ENCODE measurements around the gene ABCD4.

ABCD4 gene

DNA sequence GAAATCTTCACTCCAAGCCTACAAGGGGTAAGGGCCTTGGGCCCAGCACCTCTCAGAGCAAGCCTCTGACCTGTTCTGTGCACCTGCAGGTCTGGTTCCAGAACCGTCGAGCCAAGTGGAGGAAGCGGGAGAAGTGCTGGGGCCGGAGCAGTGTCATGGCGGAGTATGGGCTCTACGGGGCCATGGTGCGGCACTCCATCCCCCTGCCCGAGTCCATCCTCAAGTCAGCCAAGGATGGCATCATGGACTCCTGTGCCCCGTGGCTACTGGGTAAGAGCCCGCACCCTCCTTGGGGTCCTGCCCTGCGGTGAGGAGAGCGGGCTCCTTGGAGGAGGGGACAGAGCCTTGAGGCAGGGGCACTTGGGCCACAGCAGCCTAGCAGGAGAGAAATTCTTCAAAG lies 43.2 kb downstream of the ABCD4 start:
- no peak for DNase-seq (ENCODE audit: low read depth in 2 of 2)

DNA sequence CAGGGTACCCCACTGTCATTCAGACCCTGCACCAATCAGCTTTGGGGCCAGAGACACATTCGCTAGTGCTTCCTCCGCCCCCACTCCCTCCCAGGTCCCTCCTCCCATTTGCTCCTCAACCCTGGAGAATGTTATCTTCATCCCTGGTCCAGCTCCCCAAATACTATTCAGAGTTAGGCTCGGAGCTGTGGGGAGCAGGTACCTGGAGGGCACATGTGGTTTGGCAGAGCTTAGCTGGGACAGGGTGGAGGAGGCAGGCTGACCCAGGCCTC lies 44.0 kb downstream of the ABCD4 start:
- DNase-seq (ENCODE audit: low read depth in 2 of 2): no peak

DNA sequence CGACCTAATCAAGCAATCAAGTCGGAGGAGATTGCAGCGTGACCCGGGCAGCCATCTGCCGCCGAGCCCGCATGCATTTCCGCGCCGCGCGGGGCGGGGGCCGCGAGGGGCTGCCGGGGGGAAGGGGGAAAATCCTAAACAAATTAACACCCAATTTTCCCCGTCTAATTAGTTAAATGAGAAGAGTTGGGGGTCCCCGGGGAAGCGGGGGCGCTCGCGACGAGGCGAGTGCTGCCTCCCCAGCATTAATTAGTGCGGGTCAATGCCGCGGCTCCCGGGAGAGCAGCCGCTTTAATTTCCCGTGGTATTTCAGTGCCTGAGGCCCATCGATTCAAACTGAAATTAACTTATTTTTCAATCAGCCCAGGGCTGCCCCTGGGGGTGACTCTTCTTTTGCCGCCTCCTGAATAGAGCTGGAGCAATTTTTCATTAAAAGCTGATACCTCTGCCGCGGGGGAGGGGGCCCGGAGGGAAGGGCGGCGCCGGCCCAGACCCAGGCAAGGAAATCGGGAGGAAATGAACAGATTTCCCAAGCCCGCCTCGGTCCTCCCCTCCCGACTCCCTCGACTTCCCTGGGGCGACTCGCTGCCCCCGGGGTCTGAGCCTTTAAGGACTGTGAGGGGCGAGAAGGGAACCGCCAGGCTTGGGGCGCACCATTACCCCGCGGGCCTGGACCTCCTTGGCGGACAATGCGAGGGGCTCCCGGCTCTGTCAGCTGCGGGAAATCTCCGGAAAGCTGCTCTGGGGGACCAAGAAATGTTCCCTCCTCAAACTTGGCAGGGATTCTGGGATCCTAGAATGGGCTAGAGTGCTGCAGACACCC lies 44.6 kb downstream of the ABCD4 start:
- no peak for DNase-seq (ENCODE audit: low read depth in 2 of 2)

DNA sequence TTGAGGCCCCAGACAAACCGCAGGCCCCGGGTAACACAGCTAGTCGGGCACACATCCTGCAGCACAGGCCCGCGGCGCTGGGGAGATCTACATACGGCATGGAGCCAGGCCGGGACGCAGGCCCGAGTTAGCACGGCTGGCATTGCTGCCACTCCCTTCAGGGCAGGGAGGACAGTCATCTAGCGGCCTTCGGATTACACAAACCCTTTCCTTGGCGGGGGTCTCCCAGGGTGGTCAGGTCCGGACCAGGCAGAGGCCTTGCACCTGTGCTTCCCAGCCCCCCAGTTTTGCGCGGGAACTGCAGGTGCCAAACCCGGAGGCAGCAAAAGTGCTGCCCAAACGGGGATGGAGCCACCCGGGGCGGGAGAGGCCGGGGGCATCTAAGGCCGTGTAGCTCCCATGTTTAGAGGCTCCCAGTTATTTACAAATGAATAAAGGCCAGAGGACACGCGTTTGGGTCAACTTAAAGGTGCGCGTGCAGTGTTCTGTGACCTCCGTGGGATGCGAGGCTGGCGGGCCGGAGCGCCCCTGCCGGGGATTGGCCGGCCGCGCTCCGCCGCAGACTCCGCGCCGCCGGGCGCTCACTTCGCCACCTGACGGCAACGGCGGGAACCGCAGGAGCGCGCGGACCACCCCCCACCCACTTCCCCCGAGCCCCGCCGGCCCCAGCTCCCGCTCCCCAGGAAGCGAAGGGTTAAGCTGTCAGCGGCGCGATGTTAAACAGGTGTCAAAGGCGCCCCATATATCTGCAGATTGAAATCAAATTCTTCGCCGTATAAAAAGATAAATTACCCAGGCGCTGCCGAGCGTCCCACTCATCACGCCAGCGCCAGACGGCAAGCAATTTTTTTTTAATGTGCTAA lies 45.4 kb downstream of the ABCD4 start:
- peak; percentile 29 to 38 for DNase-seq (ENCODE audit: low read depth in 2 of 2)

DNA sequence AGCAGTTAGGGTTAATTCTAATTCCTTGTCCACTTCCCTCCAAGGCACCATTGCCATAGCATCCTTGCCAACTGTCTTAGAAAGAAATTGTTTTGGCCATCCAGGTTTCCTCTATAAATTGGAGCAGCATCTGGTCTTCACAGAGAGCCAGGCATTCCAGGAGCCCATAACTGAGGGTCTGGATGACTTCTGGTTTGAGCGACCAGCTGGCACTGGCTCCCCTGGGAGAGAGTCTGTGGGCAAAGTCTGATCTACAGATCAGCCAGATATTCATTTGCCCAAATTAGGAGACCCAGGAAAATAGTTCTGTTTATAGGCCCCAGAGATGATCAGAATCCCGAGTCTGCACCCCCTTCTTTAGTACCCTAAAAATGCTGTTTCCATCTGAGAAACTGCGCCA lies 47.5 kb downstream of the ABCD4 start:
- no peak for DNase-seq (ENCODE audit: low read depth in 2 of 2)

DNA sequence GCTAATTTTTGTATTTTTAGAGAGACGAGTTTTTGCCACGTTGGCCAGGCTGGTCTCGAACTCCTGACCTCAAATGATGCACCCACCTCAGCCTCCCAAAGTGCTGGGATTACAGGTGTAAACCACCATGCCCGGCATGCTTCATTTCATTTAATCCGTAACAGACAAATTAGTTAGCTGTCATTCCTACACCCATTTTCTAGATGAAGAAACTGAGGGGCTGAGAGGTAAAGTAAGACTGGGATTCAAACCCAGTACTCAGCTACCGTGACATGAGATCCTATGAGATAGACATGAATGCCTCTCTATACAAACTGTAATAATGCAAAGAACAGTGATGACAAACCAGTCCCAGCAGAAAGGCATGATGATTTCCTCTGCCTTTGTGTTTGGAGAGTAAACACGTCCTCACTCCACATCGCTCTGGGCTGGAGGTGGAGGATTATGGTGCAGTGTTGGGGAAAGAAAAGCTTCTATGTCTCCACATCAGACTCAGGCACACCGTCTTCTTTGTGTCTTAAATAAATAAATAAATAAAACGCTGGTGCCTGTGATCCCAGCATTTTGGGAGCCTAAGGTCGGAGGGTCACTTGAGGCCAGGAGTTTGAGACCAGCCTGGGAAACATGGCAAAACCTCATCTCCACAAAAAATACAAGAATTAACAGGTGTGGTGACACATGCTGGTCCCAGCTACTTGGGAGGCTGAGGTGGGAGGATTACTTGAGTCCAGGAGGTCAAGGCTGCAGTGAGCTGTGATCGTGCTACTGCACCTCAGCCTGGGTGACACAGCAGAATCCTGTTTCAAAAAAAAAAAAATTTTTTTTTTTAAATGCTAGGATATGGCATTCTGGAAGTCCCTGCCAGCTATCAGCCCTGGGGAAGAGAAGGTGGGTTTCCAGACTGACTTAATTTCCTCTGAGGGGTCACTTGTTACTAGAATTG lies 53.0 kb downstream of the ABCD4 start:
- DNase-seq (ENCODE audit: low read depth in 2 of 2): no peak

DNA sequence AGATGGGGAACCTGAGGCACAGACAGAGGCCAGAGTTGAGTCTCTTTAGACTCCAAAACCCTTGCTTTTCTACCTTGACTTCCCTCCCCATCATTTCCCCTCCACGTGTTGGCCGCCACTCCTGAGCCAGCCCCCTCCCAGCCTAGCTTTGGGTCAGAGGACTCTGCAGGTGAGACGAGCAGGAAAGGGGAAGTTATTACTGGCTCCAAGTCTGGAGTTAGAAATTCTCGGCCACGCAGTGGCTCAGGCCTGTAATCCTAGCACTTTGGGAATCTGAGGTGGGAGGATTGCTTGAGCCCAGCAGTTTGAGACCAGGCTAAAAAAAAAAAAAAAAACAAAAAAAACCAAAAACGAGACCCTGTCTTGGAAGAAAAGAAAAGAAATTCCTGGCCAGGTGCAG lies 54.7 kb downstream of the ABCD4 start:
- no peak for DNase-seq (ENCODE audit: low read depth in 2 of 2)

DNA sequence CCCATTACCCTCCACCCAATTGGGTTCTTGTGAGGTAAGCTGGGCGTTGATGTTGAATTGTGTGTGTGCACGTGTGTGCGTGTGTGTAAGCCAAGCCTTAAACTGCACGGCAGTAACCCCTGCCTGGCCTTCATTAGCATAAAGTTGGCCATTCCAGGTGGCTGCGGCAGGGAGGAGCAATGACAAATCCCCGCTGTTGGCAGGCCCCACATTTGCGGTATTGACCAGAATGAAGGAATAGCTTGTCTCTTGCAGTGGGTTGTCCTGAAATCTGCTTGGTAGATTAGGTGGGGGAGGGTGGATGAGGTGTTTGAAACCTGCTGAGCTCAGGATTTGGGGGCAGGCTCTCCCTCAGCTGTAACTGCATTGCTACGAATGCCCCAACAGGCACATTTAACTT lies 56.2 kb downstream of the ABCD4 start:
- DNase-seq (ENCODE audit: low read depth in 2 of 2): no peak

DNA sequence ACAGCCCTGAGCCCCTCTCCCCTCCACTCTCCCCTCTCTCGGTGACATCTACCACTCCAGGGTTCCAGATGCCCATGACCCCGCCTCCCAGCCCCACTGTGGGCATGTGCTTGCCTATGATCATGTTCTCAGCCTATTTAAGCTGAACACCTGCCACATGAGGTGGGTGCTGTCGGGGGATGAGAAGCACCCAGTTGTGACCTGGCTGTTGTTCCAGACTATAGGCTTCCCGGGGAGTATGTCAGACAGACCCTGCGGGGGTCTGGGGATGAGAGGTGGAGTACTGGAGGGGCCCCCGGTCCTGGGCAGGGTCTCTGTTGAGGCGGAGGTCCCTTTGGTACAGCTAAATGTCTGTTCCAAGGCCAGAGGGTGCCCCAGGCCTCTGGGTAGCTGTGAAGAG lies 57.4 kb downstream of the ABCD4 start:
- DNase-seq (ENCODE audit: low read depth in 2 of 2): no peak

DNA sequence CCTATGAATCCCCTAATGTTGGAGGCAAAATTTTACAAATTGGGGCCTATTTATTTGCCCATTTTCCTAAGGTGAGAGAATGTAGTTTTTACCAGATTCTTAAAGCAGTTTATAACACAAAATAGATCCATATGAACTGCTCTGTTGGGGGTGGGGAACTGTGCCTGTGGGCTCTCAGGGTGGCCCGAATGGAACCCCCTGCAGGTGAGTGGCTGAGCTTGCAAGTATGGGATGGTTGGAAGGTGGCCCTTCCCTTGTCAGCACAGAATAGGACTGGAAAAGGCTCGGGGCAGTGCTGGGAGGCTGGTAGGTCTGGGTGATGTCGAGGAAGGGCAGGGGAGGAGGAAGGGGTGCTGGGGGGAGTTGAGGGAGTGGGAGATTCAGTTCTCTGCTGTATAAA lies 58.6 kb downstream of the ABCD4 start:
- no peak for DNase-seq (ENCODE audit: low read depth in 2 of 2)

DNA sequence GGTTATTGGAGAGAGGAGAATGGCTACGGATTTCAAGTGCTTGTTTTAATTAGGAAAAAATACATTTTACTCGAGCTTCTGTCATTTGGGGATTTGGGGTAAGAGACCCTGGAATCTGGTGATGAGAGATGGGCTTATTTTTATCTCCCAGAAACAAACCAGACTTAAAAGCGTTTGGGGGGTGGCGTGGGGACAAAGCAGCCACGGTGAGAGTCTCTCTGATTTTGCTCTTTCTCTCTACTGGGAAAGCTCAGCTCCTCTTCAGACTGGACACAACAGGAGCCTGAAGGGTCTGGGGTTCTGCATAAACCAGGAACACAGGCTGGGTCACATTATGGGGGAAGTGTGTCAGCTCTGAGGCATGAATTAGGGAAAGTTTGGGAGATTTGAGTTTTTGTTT lies 59.7 kb downstream of the ABCD4 start:
- DNase-seq (ENCODE audit: low read depth in 2 of 2): no peak

DNA sequence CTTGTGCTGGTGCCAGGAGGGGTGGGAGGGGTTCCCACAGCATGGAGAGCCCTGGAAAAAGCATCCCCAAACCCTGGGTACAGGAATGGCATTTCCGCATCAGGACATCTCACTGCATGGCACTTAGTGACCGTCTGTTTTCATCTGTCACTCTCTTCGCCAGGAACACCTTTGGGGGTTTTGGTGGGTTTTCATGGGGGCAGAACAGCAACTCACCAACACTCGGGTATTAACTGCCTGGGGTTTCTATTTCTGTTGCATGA lies 60.0 kb downstream of the ABCD4 start:
- no peak for DNase-seq (ENCODE audit: low read depth in 2 of 2)

DNA sequence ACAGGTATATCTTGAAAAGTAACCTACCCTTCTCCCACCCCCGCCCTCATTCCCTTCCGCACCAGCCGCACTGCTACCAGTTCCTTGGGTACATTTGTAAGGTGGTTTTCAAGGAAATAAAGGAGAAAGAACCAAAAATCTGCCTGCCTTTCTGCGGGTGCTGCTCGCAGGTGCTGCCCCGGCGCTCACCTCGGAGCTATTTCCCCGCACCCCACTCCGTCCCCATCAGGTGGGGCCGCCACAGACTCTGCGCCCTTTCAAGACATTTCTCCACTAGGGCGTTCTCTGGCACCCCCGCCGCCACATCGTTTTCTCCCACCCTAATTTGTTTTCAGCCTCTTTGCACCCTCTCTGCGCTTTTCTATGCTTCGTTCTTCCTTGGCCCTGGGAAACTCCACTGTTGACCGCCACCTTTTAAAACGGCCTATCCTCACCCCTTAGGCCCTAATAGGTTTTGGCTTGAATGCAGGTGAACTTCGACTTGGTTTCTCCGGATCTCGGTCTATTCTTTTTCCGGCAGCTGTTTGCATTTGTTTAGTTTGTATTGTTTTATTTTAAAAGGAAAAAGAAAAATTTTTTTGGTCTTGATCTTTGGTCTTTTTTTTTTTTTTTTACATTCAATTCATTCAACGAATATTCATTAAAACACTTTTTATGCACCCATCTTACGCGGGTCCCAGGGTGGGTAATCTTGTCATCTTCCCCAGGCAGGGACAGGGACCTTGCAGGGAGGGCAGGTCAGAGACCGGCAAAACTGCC lies 60.5 kb downstream of the ABCD4 start:
- no peak for DNase-seq (ENCODE audit: low read depth in 2 of 2)

DNA sequence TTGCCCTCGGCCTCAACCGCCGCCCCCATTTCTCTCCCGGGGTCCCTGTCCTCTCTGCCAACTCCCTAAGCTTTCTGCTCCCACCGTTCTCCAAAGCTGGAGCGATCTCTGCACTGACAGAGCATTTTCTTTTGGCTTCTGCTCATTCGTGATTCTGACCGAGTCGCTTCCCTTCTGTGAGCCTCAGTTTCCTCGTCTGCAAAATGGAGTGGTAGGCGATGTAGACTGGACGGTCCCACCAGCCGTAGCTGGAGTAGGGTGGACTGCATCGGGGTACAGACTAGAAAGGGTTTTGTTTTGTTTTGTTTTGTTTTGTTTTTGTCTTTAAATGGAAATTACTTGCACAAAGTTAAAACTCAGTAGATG lies 61.1 kb downstream of the ABCD4 start:
- DNase-seq (ENCODE audit: low read depth in 2 of 2): no peak

DNA sequence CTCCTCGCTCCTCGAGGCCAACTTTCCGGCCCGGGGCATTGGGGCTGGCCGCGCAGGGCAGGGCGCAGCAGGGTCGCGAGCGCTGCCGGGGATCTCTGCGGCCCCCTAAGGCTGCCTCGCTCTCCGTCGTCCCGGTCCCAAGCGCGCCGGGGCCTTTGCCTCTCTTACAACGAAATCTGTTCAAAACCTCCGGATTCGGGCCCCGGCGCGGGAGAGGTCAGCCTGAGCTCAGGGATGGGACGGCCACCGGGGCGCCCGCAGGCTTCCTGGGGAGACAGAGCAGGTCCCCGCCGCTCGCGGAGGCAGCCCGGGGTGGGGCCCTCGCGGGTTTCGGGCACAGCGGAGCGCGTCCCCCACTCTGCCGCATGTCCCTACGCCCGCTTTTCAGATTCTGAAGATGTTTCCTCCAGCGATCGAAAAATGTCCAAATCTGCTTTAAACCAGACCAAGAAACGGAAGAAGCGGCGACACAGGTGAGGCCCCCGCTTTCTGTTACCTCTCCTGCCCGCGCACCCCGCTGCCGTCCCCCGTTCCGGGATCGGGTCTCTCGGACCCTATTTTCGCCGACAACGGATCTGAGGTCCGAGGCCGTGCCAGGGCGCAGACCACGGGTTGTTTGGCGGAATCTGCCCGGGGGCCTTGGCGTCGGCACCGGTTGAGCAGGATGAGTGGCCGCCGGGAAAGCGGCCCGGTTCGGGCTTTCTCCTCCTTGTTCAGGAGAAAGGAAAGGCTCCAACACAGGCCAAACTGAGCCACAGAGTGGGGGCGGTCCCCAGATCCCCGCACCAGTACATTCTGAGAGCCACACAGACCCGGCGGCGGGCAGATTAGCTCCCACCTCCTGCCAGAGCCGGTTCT lies 61.7 kb downstream of the ABCD4 start:
- DNase-seq (ENCODE audit: low read depth in 2 of 2): no peak

DNA sequence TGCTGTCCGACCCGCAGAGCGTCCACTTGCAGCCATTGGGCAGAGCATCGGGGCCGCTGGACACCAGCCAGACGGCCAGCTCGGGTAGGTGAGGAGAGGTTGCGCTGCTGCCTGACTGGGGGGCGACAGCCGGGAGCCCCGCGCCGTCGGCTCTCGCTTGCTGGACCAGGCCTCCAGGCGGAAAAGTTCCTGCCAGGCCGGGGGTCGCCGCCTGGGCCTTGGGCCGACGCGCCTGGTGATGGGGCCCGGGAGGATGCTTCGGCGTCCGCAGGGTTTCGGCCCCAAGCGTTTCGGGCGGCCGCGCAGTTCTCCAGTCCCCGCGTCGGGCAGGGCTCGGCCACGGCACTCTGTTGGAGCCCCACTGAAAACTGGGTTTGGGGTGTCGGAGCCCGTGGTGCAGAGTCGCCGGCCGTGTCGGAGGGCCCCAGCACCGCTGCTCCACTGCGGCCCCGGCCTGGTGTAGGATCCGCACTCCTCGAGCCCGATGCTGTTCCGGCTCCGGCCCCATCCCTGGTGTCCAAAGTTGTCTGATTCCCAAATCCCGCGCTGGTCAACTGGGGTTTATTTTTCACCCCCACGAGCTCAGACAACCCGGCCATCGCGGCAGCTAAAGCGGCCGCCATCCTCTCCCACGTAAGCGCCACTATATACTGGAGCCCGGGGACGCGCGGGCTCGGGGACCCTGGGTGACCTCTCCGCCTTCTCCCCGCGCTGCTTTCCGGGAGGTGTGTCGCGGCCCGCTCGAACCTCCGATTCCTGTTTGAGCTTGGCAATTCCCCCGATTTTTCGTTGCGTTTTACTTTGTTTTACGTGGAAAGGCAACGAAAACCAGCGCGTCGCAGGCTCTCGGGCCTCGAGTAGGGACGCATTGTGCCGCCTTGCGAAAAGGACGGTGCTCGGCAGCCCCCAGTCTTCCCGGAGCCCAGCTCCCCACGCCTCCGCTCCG lies 62.6 kb downstream of the ABCD4 start:
- DNase-seq (ENCODE audit: low read depth in 2 of 2): no peak

DNA sequence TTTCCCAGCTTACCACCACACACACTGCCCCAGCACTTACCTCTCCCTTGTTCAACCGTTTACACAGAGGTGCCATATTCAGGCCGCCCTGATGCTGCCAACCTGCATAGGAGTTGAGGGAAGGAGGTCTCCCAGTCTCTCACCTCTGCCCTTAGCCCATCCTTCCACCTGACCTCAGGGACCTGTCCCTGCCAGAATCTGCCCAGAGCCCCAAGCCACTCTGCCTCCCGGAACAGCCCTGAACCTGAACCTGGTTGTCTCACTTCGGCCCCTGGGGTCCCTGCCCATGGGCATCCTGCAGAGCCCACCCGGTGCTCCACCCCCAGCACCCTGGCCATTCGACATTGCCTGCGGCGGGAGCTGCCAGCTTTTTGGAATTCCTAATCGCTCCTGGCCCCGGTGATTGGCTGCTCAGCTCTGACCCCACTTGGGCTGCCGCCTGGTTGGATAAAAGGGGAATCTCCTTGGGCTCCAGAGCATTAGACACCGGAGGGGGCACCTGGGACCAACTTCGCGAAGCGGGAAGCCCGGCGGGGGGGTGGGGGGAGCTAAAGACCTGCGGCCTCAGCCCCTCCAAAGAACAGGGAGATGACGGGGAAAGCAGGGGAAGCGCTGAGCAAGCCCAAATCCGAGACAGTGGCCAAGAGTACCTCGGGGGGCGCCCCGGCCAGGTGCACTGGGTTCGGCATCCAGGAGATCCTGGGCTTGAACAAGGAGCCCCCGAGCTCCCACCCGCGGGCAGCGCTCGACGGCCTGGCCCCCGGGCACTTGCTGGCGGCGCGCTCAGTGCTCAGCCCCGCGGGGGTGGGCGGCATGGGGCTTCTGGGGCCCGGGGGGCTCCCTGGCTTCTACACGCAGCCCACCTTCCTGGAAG lies 63.5 kb downstream of the ABCD4 start, which contains the start of gene VSX2:
VSX2 (plus strand) TSS at position 476 of the 874 bp plus-strand sequence; CDS start at position 589, 113 bp downstream.
- DNase-seq (ENCODE audit: low read depth in 2 of 2): no peak

DNA sequence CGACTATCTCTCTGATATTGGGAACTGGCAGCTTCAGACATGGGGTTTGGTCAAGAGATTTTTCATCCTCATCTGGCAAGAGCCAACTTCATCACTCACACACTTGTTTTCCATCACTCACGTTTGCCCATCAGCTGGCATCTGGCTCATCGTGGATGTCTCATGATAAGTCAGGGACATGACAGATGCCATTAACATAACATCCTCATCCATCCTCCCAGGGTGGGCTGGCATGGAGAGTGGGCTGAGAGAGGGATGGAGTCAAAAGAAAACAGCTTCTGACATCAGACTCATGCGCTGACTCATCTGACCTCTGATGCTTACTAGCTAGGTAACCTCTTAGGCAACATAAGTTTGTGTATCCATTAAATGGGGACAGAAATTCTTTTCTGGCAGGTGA lies 65.3 kb downstream of the ABCD4 start:
- DNase-seq (ENCODE audit: low read depth in 2 of 2): no peak

Data from stimulated activated CD8-positive, alpha-beta memory T cell treated with anti-CD3 and anti-CD28 coated beads, Interleukin-7, amount 100 ng/mL, for 1 hour (primary cell).